PC-9 (cell line): ENCODE results near the gene ATG10.

Experiments
- EZH2 ChIP-seq: fragments of 200-600 bp; sonication (generic); IDR thresholded peaks from 2 replicates; pipeline ENCODE4 v1.8.0; 2017; ENCODE audit warnings: antibody characterized with exemption, low read depth
- TF ChIP-seq, protein P1 (sequence below): fragments of 200-600 bp; sonication (generic); conservative IDR thresholded peaks from 2 replicates; pipeline ENCODE4 v1.6.1; 2017; ENCODE audit warnings: mixed run types, antibody characterized with exemption, mild to moderate bottlenecking, moderate library complexity

DNA sequence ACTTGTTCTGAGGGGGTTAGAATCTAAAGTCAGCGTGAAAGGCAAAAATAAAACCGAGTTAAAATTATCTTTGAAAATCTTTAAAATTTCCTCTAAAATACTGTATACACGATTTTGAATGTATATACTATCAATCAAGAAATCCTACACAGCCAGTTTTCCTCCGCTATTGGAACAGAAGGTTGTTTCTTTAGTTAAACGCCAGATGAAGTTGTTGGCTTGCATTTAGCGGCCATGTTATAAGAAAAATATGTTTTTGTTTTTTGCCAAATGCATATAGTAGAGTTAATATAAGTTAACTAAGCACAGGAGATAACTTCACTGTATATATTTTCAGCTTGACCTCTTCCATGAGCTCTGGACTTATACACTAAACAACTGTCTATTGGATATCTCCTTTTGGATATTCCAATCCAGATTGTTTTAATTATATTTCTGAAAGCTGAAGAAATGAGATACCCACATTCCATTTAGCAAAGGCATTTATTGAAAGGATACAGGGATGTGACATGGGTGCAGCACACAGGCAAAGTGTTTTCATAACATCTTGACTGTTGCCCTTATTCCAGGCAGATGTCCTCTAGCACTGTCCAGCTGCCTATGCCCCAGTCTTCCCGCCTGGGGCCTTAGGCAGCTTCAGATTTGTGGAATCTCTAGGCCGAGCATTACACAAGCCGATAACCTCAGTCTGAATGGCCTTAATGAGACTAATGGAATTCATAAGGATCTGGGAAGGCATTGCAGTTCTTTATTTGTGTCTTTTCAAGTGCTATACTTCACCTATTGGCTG lies 10.0 kb upstream of the ATG10 start:
- TF ChIP-seq, protein P1, sequence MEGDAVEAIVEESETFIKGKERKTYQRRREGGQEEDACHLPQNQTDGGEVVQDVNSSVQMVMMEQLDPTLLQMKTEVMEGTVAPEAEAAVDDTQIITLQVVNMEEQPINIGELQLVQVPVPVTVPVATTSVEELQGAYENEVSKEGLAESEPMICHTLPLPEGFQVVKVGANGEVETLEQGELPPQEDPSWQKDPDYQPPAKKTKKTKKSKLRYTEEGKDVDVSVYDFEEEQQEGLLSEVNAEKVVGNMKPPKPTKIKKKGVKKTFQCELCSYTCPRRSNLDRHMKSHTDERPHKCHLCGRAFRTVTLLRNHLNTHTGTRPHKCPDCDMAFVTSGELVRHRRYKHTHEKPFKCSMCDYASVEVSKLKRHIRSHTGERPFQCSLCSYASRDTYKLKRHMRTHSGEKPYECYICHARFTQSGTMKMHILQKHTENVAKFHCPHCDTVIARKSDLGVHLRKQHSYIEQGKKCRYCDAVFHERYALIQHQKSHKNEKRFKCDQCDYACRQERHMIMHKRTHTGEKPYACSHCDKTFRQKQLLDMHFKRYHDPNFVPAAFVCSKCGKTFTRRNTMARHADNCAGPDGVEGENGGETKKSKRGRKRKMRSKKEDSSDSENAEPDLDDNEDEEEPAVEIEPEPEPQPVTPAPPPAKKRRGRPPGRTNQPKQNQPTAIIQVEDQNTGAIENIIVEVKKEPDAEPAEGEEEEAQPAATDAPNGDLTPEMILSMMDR, result no peak
- TF ChIP-seq EZH2, result no peak
